HG03469 (cell line): ENCODE measurements around the gene NR2F2.
A peak's percentile ranks its signal among the peaks of the same experiment; 100 is the strongest.

ENCODE experiments used
- ATAC-seq: cut with Tn5 transposase; IDR thresholded peaks from one replicate; pipeline ENCODE4 v1.9.1; 2021; ENCODE audit warnings: mild to moderate bottlenecking, moderate library complexity, moderate number of reproducible peaks; ENCODE audit not compliant: unreplicated experiment

NR2F2 gene

DNA sequence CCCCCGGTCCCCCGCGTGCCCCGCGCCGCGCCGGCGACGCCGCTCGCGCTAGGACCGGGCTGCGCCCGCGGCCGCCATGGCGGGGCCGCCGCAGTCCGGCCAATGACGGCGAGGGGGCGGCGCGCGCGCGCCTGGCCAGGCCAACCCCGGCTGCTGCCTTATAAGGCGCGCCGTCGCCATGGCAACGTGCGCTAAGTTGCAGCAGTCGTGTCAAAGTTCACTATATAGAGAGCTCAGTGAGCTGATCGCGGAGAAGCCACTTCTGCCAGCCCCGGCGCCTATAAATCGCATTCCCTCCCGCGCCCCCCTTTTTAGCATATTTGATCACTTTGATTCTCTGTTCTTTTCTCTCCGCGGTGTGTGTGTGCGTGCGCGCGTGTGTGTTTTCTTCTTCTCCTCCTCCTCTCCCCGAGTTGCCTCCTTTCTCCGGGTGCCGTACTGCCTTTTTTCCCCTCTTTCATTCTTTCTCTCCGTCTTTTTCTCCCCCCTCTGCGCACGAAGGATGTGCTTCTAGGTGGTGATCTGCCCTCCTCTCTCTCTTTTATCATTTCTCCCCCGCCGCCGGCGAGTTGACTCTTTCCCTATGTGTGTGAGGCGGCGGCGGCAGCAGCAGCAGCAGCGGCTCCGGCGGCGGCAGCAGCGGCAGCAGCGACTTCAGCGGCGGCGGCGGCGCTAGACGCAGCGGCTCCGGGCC lies at the start of gene NR2F2:
TSS of gene NR2F2 (plus strand) at position 251 of the 694 bp plus-strand sequence. CDS start 1,406 bp downstream, outside the sequence.
- ATAC-seq = peak; percentile 74

- ATAC-seq = no peak
Measured at GRCh38 chr15:96285305-96285704, 45.2 kb upstream of the NR2F2 start.

DNA sequence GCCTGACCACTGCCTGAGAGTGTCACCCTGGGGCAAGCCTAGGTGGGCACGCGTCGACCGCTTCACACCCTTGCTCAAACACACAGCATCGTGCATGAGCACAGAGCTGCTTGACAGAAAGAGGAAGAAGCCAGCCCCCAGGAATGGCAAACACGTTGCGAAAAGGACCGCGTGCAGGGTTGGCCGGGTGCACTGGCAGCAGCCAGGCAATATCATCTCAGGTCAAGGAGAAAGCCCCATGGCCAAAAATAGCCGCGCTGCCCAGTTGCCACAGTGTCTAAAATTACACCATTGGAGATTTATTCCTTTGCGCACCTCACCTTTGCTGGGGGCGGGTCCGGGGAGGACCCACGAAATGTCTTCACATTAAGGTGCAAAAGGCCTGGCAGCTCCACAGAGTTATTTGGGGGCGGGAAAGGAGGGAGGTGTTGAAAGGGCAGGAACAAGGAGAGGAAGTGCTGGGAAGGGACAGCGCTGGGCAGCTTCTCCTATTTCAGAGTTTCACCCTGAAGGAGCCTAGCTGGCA lies 44.7 kb upstream of the NR2F2 start:
- no peak for ATAC-seq

GRCh38 chr15:96290679-96291078 lies 39.8 kb upstream of the NR2F2 start:
- ATAC-seq = no peak

GRCh38 chr15:96292635-96293034 lies 37.9 kb upstream of the NR2F2 start:
- ATAC-seq = no peak

DNA sequence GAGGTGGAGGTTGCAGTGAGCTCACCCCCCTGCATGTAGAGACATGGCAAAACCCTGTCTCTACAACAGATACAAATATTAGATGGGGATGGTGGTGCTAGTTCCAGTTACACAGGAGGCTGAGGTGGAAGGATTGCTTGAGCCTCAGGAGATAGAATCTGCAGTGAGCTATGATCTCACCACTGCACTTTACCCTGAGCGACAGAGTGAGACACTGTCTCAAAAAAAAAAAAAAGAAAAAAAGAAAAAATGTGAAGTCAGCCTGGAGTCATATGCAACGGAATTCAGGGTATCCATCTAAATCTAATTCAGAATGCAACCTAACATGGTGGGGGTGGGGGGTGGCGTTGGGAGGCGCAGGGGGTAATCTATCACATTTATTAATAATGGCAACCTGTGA lies 37.1 kb upstream of the NR2F2 start:
- no peak for ATAC-seq

- no peak for ATAC-seq
Measured at GRCh38 chr15:96294766-96295165, 35.7 kb upstream of the NR2F2 start.

DNA sequence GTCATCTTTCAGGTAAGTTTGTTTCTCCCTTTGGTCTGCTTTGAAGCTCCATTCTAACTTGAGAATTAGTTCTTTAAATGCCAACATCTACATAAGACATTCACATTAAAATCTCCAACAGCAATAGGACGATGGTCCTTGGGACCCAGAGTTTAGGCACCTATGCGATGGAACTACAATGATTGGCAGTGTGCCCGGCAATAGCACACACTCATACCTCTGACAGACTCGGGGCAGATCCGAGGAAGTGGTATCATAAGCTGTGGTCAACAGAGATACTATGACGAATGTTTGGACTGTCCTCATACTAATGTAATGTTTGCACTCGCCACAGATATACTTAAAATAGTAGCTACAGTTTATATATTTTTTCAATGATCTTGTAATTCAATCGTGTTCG lies 34.2 kb upstream of the NR2F2 start:
- no peak for ATAC-seq

- no peak for ATAC-seq
Measured at GRCh38 chr15:96297783-96298182, 32.7 kb upstream of the NR2F2 start.

GRCh38 chr15:96298217-96298616 lies 32.3 kb upstream of the NR2F2 start:
- ATAC-seq = no peak

GRCh38 chr15:96300836-96301235 lies 29.7 kb upstream of the NR2F2 start:
- no peak for ATAC-seq

DNA sequence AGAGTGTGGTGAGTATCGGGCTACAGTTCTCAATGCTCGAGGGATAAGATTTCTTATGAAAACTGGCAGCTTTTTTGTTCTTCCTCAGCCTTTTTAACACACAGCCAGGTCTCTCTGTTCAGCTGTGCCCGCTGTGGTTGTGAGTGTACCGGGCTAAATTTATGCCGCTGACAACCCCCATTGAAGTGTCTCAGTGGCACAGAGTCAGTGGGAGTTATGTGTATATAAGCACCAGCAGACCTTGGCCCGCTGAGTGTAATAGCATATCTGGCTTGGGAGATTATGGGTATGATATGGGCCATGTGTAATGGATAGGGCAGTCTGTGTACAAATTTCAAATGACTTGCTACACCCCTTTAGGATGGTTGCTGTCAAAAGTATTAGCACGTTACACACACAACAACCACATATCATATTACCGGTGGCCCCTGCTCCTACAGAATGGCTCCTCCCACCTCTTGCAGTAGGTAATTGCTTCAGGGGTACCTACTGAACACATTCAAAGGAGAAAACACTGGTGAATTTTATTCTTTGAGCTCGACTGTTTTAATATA lies 26.9 kb upstream of the NR2F2 start:
- no peak for ATAC-seq

DNA sequence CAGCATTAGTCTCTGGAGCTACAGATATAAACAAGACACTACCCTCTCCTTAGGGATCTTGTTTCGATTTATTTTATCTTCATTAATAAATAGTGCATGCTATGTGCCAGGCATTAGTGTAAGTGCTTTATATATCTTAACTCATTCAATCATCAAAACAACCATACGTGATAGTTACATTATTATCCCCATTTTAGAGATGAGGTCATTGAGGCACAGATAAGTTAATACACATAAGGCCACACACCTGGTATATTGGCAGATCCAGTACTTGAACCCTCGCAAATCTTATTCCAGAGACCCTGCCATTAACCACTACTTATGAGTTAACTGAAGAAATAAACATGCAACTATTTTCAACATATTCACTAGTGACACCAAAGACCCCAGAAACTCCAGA lies 25.7 kb upstream of the NR2F2 start:
- no peak for ATAC-seq

DNA sequence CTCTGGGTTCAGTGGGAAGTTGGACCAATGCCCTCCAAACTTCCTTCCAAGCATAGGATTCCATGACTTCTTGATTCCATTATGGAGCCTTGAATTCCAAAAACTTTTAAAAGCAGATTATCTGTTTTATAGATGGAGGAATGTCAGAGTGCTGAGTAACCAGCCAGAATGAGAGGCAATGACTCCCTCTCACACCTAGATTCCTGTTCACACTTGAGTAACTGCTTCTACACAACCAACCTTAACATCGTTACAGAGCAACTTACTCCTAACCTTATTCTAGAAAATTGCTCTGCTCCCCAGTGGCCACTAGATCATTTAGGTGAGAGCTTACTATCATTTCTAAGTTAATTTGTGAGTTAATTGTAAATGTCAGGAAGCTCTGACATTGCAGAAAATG lies 24.2 kb upstream of the NR2F2 start:
- ATAC-seq = no peak

- ATAC-seq = no peak
Measured at GRCh38 chr15:96307856-96308394, 22.6 kb upstream of the NR2F2 start.

DNA sequence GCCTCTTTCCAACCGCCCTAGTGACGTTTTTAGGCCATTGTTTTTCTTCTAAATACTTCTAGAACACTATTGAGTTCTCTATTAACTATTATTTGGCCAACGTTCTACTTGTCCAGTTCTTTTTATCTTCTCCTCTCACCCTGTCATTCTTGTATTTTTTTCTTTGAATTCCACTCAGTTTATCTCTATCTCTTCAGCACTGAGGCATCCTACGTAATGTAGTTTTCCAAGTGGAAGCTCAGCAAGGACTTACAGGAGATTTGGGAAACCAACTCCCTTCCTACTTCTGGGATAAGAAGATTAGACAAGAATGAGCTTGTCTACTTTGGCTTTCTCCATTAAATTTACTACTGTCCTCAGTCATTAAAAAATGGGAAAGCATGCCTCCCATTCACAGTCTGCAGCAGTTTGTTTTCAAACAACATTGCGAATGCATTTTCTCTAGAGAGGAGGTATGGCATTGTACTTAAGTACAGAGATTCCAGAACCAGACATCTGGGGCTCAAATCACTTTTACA lies 21.3 kb upstream of the NR2F2 start:
- ATAC-seq = no peak

DNA sequence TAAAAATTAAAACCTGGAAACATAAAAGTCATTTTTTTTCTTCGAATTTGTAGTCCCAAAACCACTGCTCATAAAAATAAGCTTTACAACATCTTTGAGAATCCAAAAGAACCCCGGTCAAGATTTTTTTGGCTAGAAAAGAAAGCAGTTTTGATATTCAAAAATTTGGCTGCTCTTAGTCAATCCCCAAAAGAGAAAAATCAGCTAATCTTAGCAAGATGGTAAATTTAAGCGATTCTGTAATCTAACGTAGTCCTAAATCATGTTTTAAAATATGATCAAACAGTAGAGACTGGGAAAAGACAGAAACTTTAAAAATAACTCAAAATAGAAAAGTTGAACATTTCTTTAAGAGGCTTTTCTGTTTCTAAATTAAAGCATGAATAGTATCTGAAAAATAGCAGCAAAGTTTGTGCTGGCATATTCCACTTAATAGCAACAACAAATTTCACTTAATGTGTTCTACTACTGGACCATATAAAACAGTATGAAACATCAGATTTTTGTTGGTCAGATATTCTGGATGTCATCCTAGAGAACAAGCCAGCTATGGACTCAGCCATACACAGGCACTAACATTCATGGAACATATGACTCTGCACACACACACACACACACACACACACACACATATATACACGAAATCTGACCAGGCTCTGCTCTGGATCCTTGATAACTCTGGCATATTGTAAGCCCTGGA lies 19.1 kb upstream of the NR2F2 start:
- no peak for ATAC-seq

GRCh38 chr15:96311956-96312294 lies 18.6 kb upstream of the NR2F2 start:
- ATAC-seq = no peak

DNA sequence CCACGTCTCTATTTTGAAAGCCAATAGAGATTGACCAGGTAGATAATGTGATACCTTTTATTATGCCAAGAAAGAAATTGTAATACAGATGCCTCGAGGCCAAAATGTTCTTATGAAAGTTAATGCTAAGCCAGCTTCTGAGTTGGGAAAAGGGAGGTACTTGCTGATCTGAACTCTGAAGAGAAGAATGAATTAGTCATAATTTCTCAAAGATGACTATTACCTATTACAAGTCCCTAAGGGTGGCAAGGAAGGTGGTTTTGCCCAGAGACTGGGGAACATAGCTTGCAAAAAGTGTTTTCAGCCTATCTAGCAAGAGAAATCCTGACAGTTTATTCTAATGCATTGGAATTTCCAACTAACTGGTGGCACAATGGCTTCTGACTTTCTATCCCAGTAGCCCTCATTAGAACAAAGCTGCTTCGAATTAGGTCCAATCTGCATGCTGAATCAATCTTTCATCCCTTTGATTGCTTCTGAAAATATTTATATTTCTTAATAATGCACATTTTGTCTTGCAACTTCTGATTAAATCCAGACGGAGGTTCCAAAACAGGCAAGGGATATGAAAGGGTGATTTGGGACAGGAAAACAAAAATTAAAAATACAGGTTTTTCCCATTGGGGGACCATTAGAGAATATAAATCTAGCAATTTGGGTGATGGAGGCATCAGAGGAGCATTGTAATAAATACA lies 17.7 kb upstream of the NR2F2 start:
- no peak for ATAC-seq

DNA sequence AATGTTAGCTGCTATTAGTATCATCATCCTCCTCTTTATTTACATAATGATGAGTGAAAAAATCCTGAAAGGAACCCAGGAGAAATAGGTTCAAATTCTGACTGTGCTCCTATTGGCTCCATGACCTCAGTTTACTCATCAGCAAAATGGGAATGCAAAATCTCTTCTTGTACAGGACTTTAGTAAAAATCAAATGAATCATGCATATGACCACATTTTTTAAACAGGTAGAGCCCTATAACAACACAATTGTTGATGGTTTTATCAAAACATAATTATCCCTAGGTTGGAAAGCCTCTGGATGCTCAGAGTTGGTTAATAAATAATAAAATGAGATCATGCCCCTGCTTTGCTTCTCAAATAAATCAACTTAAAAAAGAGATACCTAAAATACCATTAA lies 16.0 kb upstream of the NR2F2 start:
- ATAC-seq = no peak

- no peak for ATAC-seq
Measured at GRCh38 chr15:96314963-96315362, 15.5 kb upstream of the NR2F2 start.
